Measurements from ENCODE around the gene GRM8. TPM values are rescaled to one million over a fixed set of nuclear protein-coding genes. Genes with fewer than 3 reads are reported as not detected.
A peak's percentile ranks its signal among the peaks of the same experiment; 100 is the strongest.

The GRM8 gene
- total and polyA plus RNA-seq, 4 experiments from 2014 or later = not detected

- POLR2A ChIA-PET (ENCODE audit: partially characterized antibody) = no interaction called here
- Mint-ChIP-seq H3K9me3 (peaks cover 0 to 4% (median 0%) of the 10 kb centered on the region in 8 donors), H3K27ac (no peak overlapping the region), H3K4me3 (no peak overlapping the region), H3K4me1 (peaks cover 7 to 14% (median 10%) of the 10 kb centered on the region in 4 donors), H3K36me3 (no peaks in the 10 kb centered on the region), H3K27me3 (peaks cover 31 to 37% of the 10 kb centered on the region in 2 donors)
- intact Hi-C loops (cut with micrococcal nuclease) = no loop called here
- no peak overlapping the region for H3K4me3 ChIP-seq (ENCODE audit: low read length in 2 of 2)
- H3K4me1 ChIP-seq (ENCODE audit: insufficient read depth, low read length) = peaks cover 6% of the 10 kb centered on the region
- CTCF ChIA-PET (ENCODE audit: partially characterized antibody) = interaction anchor here (0.7 to 1.4 kb wide), 4 partner anchors 11 to 1729 kb away, joined by 3 to 4 read pairs (median 4); no protein-coding TSS in a partner anchor
- no peak for DNase-seq
- H3K36me3 ChIP-seq (ENCODE audit: insufficient read depth, low read length) = no peaks in the 10 kb centered on the region
- no peak overlapping the region for H3K27ac ChIP-seq (ENCODE audit: low read depth, low read length)
- H3K27me3 ChIP-seq (ENCODE audit: insufficient read depth, low read length) = peaks cover 3% of the 10 kb centered on the region
- H3K9me3 ChIP-seq (ENCODE audit: control insufficient read depth in 1 of 2, low read length in 2 of 2) = no peaks in the 10 kb centered on the region
Observed at GRCh38 chr7:127258111-127258510, 5.4 kb upstream of the GRM8 start.

GRCh38 chr7:127257086-127257485 is 4.3 kb upstream of the GRM8 start:
- Mint-ChIP-seq H3K36me3 (no peaks in the 10 kb centered on the region), H3K27me3 (peaks cover 33 to 42% of the 10 kb centered on the region in 2 donors), H3K27ac (no peak overlapping the region), H3K4me3 (no peak overlapping the region), H3K9me3 (peaks cover 0 to 4% (median 0%) of the 10 kb centered on the region in 8 donors), H3K4me1 (peaks cover 10 to 19% (median 15%) of the 10 kb centered on the region in 4 donors)
- Histone ChIP-seq H3K36me3 (ENCODE audit: insufficient read depth, low read length) (no peaks in the 10 kb centered on the region), H3K27me3 (ENCODE audit: insufficient read depth, low read length) (peaks cover 7% of the 10 kb centered on the region), H3K4me1 (ENCODE audit: insufficient read depth, low read length) (peaks cover 10% of the 10 kb centered on the region), H3K9me3 (ENCODE audit: control insufficient read depth in 1 of 2, low read length in 2 of 2) (no peaks in the 10 kb centered on the region), H3K27ac (ENCODE audit: low read depth, low read length) (no peak overlapping the region), H3K4me3 (ENCODE audit: low read length in 2 of 2) (no peak overlapping the region)
- DNase-seq = no peak
- ChIA-PET CTCF (ENCODE audit: partially characterized antibody) (interaction anchor here (1.4 kb wide), 1 partner anchor 10 kb away, joined by 4 read pairs; no protein-coding TSS in a partner anchor), POLR2A (ENCODE audit: partially characterized antibody) (no interaction called here)
- intact Hi-C loops (cut with micrococcal nuclease) = no loop called here

DNA sequence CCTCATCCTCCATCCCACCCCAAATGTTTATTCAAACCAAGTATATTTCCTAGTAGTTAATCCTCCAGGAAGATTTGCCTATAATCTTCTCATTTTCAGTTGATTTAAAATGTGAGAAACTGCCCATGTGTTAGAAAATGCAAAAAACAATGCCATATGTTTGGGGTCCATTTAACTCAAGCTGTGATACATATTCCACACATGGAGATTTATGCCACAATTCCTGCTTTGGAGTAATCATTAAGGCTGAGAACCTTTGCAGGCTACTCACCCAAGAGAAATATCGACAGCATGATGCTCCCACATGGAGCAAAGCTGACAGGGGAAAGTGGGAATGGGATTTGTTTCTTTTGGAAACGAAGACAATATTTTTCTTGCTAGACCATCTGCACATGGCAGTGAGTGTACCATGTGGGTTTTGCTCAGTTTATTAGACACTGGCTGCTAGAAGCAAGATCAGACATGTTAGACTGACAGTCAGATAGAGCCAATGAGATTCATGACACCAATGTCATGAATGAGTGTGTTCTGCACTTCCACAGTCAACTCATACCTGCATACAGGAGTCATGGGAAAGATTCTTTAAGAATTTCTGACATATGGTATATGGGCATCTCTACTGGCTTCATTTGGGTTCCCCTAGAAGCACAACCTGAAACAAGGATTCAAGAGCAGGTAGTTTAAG is 3.4 kb upstream of the GRM8 start:
- CTCF ChIA-PET (ENCODE audit: partially characterized antibody) = no interaction called here
- no peaks in the 10 kb centered on the region for H3K36me3 ChIP-seq (ENCODE audit: insufficient read depth, low read length)
- peaks cover 0 to 4% (median 0%) of the 10 kb centered on the region in 8 donors for H3K9me3 Mint-ChIP-seq

DNA sequence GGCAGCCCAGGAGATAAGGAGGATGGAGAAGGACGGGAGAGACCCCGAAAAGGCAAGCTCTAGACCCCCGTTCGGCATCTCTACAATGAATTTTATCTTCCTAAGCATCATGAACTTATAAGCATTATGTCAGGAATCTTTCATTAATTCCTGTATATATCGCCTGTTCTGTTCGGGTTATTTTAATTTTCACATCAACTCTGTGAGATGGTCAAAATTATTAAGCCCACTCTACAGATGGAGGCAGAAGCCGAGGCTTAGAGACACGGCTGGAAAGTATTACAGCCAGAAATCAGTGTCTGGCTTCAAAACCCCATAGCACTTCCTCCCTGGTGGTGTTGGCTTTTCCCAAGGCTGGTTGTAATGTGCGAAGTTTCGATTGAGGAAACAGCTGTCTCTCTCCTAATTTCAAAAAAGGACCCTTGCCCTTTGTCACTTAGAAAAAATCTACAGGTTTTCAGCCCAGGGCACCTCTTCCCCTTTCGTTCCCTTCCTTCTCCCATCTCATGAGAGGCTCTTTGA is 1.5 kb upstream of the GRM8 start:
- Histone ChIP-seq H3K9me3 (ENCODE audit: control insufficient read depth in 1 of 2, low read length in 2 of 2) (no peaks in the 10 kb centered on the region), H3K4me1 (ENCODE audit: insufficient read depth, low read length) (peaks cover 28% of the 10 kb centered on the region), H3K36me3 (ENCODE audit: insufficient read depth, low read length) (no peaks in the 10 kb centered on the region), H3K27ac (ENCODE audit: low read depth, low read length) (no peak overlapping the region), H3K4me3 (ENCODE audit: low read length in 2 of 2) (peak overlapping the region in 1 of 2 donors; percentile 64), H3K27me3 (ENCODE audit: insufficient read depth, low read length) (peaks cover 16% of the 10 kb centered on the region)
- H3K36me3 Mint-ChIP-seq = no peaks in the 10 kb centered on the region
- peaks cover 37 to 45% of the 10 kb centered on the region in 2 donors for H3K27me3 Mint-ChIP-seq
- peaks cover 0 to 2% (median 0%) of the 10 kb centered on the region in 8 donors for H3K9me3 Mint-ChIP-seq
- intact Hi-C loops (cut with micrococcal nuclease) = loop anchor here (1.0 to 5.0 kb wide), 5 partner anchors 93 to 333 kb away; partner anchors contain the start of genes ARF5, GCC1 and ZNF800
- H3K27ac Mint-ChIP-seq = peak overlapping the region in 1 of 7 donors; percentile 27
- H3K4me3 Mint-ChIP-seq = peak overlapping the region; percentile 87 to 92 (median 90)
- H3K4me1 Mint-ChIP-seq = peaks cover 19 to 36% (median 24%) of the 10 kb centered on the region in 4 donors
- no peak for DNase-seq
- POLR2A ChIA-PET (ENCODE audit: partially characterized antibody) = interaction anchor here (1.3 kb wide), 1 partner anchor 138 kb away, joined by 6 read pairs; the partner anchor contains the start of gene ZNF800
- CTCF ChIA-PET (ENCODE audit: partially characterized antibody) = interaction anchor here (1.0 to 5.0 kb wide), 15 partner anchors 9 to 451 kb away, joined by 3 to 23 read pairs (median 4); no protein-coding TSS in a partner anchor

More for the DNA sequence above, 3.4 kb upstream of the GRM8 start:
- POLR2A ChIA-PET (ENCODE audit: partially characterized antibody) = no interaction called here
- H3K4me3 ChIP-seq (ENCODE audit: low read length in 2 of 2) = no peak overlapping the region
- intact Hi-C loops (cut with micrococcal nuclease) = no loop called here
- H3K27ac Mint-ChIP-seq = no peak overlapping the region
- peaks cover 8% of the 10 kb centered on the region for H3K27me3 ChIP-seq (ENCODE audit: insufficient read depth, low read length)
- no peaks in the 10 kb centered on the region for H3K9me3 ChIP-seq (ENCODE audit: control insufficient read depth in 1 of 2, low read length in 2 of 2)
- H3K27ac ChIP-seq (ENCODE audit: low read depth, low read length) = no peak overlapping the region
- H3K27me3 Mint-ChIP-seq = peaks cover 33 to 40% of the 10 kb centered on the region in 2 donors
- peaks cover 13 to 24% (median 19%) of the 10 kb centered on the region in 4 donors for H3K4me1 Mint-ChIP-seq
- peaks cover 19% of the 10 kb centered on the region for H3K4me1 ChIP-seq (ENCODE audit: insufficient read depth, low read length)
- no peak overlapping the region for H3K4me3 Mint-ChIP-seq
- H3K36me3 Mint-ChIP-seq = no peaks in the 10 kb centered on the region
- DNase-seq = no peak

GRCh38 chr7:127253281-127254162 is 781 bp upstream of the GRM8 start:
- DNase-seq = peak; percentile 42 to 56 (median 46)
- peak overlapping the region; percentile 48 to 64 for H3K4me3 ChIP-seq (ENCODE audit: low read length in 2 of 2)
- H3K27me3 Mint-ChIP-seq = peaks cover 39 to 47% of the 10 kb centered on the region in 2 donors
- no peaks in the 10 kb centered on the region for H3K36me3 Mint-ChIP-seq
- H3K27ac Mint-ChIP-seq = peak overlapping the region in 2 of 7 donors; percentile 27 to 55
- peaks cover 16% of the 10 kb centered on the region for H3K27me3 ChIP-seq (ENCODE audit: insufficient read depth, low read length)
- H3K4me1 ChIP-seq (ENCODE audit: insufficient read depth, low read length) = peaks cover 28% of the 10 kb centered on the region
- no peaks in the 10 kb centered on the region for H3K9me3 ChIP-seq (ENCODE audit: control insufficient read depth in 1 of 2, low read length in 2 of 2)
- no peak overlapping the region for H3K27ac ChIP-seq (ENCODE audit: low read depth, low read length)
- no peaks in the 10 kb centered on the region for H3K9me3 Mint-ChIP-seq
- POLR2A ChIA-PET (ENCODE audit: partially characterized antibody) = interaction anchor here (1.3 kb wide), 1 partner anchor 139 kb away, joined by 6 read pairs; the partner anchor contains the start of gene ZNF800
- intact Hi-C loops (cut with micrococcal nuclease) = loop anchor here (1.0 to 5.0 kb wide), 6 partner anchors 94 to 451 kb away; partner anchors contain the start of genes ARF5, GCC1 and ZNF800
- H3K4me1 Mint-ChIP-seq = peaks cover 16 to 34% (median 19%) of the 10 kb centered on the region in 4 donors
- peak overlapping the region; percentile 87 to 92 (median 90) for H3K4me3 Mint-ChIP-seq
- no peaks in the 10 kb centered on the region for H3K36me3 ChIP-seq (ENCODE audit: insufficient read depth, low read length)
- CTCF ChIA-PET (ENCODE audit: partially characterized antibody) = interaction anchor here (1.0 to 5.0 kb wide), 17 partner anchors 8 to 450 kb away, joined by 3 to 23 read pairs (median 4); no protein-coding TSS in a partner anchor

- Mint-ChIP-seq H3K27me3 (peaks cover 42 to 50% of the 10 kb centered on the region in 2 donors), H3K4me3 (peak overlapping the region; percentile 84 to 91 (median 88)), H3K27ac (peak overlapping the region in 1 of 7 donors; percentile 25), H3K4me1 (peaks cover 11 to 28% (median 16%) of the 10 kb centered on the region in 4 donors), H3K36me3 (no peaks in the 10 kb centered on the region), H3K9me3 (no peaks in the 10 kb centered on the region)
- DNase-seq = peak in 1 of 5 donors; percentile 5
- Histone ChIP-seq H3K36me3 (ENCODE audit: insufficient read depth, low read length) (no peaks in the 10 kb centered on the region), H3K4me1 (ENCODE audit: insufficient read depth, low read length) (peaks cover 28% of the 10 kb centered on the region), H3K27ac (ENCODE audit: low read depth, low read length) (no peak overlapping the region), H3K27me3 (ENCODE audit: insufficient read depth, low read length) (peaks cover 16% of the 10 kb centered on the region), H3K4me3 (ENCODE audit: low read length in 2 of 2) (peak overlapping the region in 1 of 2 donors; percentile 64), H3K9me3 (ENCODE audit: control insufficient read depth in 1 of 2, low read length in 2 of 2) (no peaks in the 10 kb centered on the region)
- intact Hi-C loops (cut with micrococcal nuclease) = loop anchor here (2.0 to 5.0 kb wide), 4 partner anchors 95 to 450 kb away; partner anchors contain the start of genes ARF5, GCC1 and ZNF800
- ChIA-PET POLR2A (ENCODE audit: partially characterized antibody) (no interaction called here), CTCF (ENCODE audit: partially characterized antibody) (interaction anchor here (1.2 to 5.0 kb wide), 7 partner anchors 9 to 449 kb away, joined by 3 to 23 read pairs (median 4); no protein-coding TSS in a partner anchor)
Observed at GRCh38 chr7:127252377-127252713, 396 bp downstream of the GRM8 start.
